ENCODE data around the gene ASTN2.

Gene ASTN2

GRCh38 chr9:116941266-116941665 lies 473.6 kb downstream of the ASTN2 start:
- TF ChIP-seq CTCF (IDR thresholded peaks at IDR 0.05), result no peak
- Histone ChIP-seq H3K36me3 (no peaks in the 10 kb centered on the region), H3K4me1 (no peaks in the 10 kb centered on the region), H3K27ac (no peak overlapping the region), H3K4me3 (no peak overlapping the region), H3K9me3 (no peaks in the 10 kb centered on the region), H3K27me3 (no peaks in the 10 kb centered on the region)
- no peak for DNase-seq
- intact Hi-C loops (cut with DNase I; ENCODE audit: low total_unique reads), result no loop called here

- intact Hi-C loops (cut with DNase I; ENCODE audit: low total_unique reads), result no loop called here
- no peak overlapping the region for H3K4me3 ChIP-seq
- no peaks in the 10 kb centered on the region for H3K27me3 ChIP-seq
- no peak for DNase-seq
- H3K4me1 ChIP-seq, result no peaks in the 10 kb centered on the region
- no peak overlapping the region for H3K27ac ChIP-seq
- TF ChIP-seq CTCF (IDR thresholded peaks at IDR 0.05), result no peak
- no peaks in the 10 kb centered on the region for H3K36me3 ChIP-seq
- no peaks in the 10 kb centered on the region for H3K9me3 ChIP-seq
These were observed 474.1 kb downstream of the ASTN2 start for GRCh38 chr9:116940614-116941215.

- H3K27ac ChIP-seq, result no peak overlapping the region
- no peak for TF ChIP-seq CTCF (IDR thresholded peaks at IDR 0.05)
- no peaks in the 10 kb centered on the region for H3K4me1 ChIP-seq
- no peaks in the 10 kb centered on the region for H3K9me3 ChIP-seq
- intact Hi-C loops (cut with DNase I; ENCODE audit: low total_unique reads), result no loop called here
- no peaks in the 10 kb centered on the region for H3K36me3 ChIP-seq
- no peaks in the 10 kb centered on the region for H3K27me3 ChIP-seq
- H3K4me3 ChIP-seq, result no peak overlapping the region
- DNase-seq, result no peak
These were observed 475.2 kb downstream of the ASTN2 start for GRCh38 chr9:116939614-116940013.

- Histone ChIP-seq H3K9me3 (no peaks in the 10 kb centered on the region), H3K27ac (no peak overlapping the region), H3K27me3 (no peaks in the 10 kb centered on the region), H3K4me3 (no peak overlapping the region), H3K36me3 (no peaks in the 10 kb centered on the region), H3K4me1 (no peaks in the 10 kb centered on the region)
- intact Hi-C loops (cut with DNase I; ENCODE audit: low total_unique reads), result no loop called here
- TF ChIP-seq CTCF (IDR thresholded peaks at IDR 0.05), result no peak
- DNase-seq, result no peak
These were observed 475.7 kb downstream of the ASTN2 start for GRCh38 chr9:116939161-116939560.

- no peaks in the 10 kb centered on the region for H3K4me1 ChIP-seq
- no peak for DNase-seq
- no peaks in the 10 kb centered on the region for H3K36me3 ChIP-seq
- H3K27me3 ChIP-seq, result no peaks in the 10 kb centered on the region
- H3K9me3 ChIP-seq, result no peaks in the 10 kb centered on the region
- no peak overlapping the region for H3K27ac ChIP-seq
- no peak overlapping the region for H3K4me3 ChIP-seq
- no peak for TF ChIP-seq CTCF (IDR thresholded peaks at IDR 0.05)
- intact Hi-C loops (cut with DNase I; ENCODE audit: low total_unique reads), result no loop called here
These were observed 477.5 kb downstream of the ASTN2 start for GRCh38 chr9:116937361-116937760.
